HCT116 (cell line): ENCODE data around the gene MSRB2. TPM values are rescaled to one million over a fixed set of nuclear protein-coding genes. Genes with fewer than 3 reads are reported as not detected.

Source experiments
- ATAC-seq: fragments of 200-7000 bp; cut with Tn5 transposase; 2 replicates; pipeline ENCODE4 v1.9.1; 2020; ENCODE audit warnings: mild to moderate bottlenecking, moderate library complexity
- BruUV-seq: library from RNA; stranded (reverse); fragments of 400-500 nt; replicated peaks from 2 replicates; lab custom pipeline; 2021; lab: Mats Ljungman, UMichigan
- CTCF ChIA-PET: fragments of 300-600 bp; sonication (Branson Sonifier 250); formaldehyde crosslinking; loops from one replicate; lab custom pipeline; 2021; ENCODE audit warnings: antibody characterized with exemption; lab: Charles Lee
- POLR2A ChIA-PET: fragments of 300-600, 350-600 bp; sonication (Branson Sonifier 250); formaldehyde crosslinking; loops from one replicate; lab custom pipeline; 2021; ENCODE audit warnings: antibody characterized with exemption; lab: Charles Lee
- RAD21 ChIA-PET, 2 experiments: fragments of 300-600 bp; sonication (Branson Sonifier 250); formaldehyde crosslinking; loops; one replicate each; lab custom pipeline; 2023; ENCODE audit warnings: low total read pairs in 2 of 2; ENCODE audit not compliant: uncharacterized antibody in 2 of 2, unreplicated experiment in 2 of 2, low non-redundant PET in 1 of 2; lab: Charles Lee
- DNase-seq: peaks from one replicate; pipeline ENCODE4 v3.0.0-alpha.2; 2010; ENCODE audit warnings: low read depth, low spot score
- H2AFZ ChIP-seq: fragments of 200-600 bp; shearing (Covaris generic), sonication (generic); 2 replicates; pipeline ENCODE4 v1.6.1; 2017; ENCODE audit warnings: low read depth, mixed run types, mixed read lengths, antibody characterized with exemption, low read length; ENCODE audit not compliant: poor library complexity, severe bottlenecking
- H3K27ac ChIP-seq: 2 replicates; pipeline ENCODE4 v1.5.1; 2012; ENCODE audit warnings: low read depth, low read length
- H3K27me3 ChIP-seq: fragments of 200-600 bp; sonication (generic); 2 replicates; pipeline ENCODE4 v1.6.1; 2016; ENCODE audit warnings: mixed run types, low read length, mixed read lengths; ENCODE audit not compliant: insufficient read depth
- H3K36me3 ChIP-seq, 2 experiments: fragments of 200-500 bp in 1 of 2; fragments of 200-600 bp in 1 of 2; sonication (Bioruptor generic) in 1 of 2; sonication (generic) in 1 of 2; 2 replicates each; pipeline versions ENCODE4 v1.5.1 to v1.6.1; 2014 to 2016; ENCODE audit warnings: low read length in 2 of 2, inconsistent platforms in 1 of 2, mixed read lengths in 1 of 2, mixed run types in 1 of 2; ENCODE audit not compliant: insufficient read depth in 2 of 2, control insufficient read depth in 1 of 2
- H3K4me1 ChIP-seq, 2 experiments: fragments of 200-600 bp in 1 of 2; sonication (generic) in 1 of 2; 2 replicates each; pipeline versions ENCODE4 v1.5.1 to v1.6.1; 2012 to 2017; ENCODE audit warnings: low read length in 2 of 2, inconsistent platforms in 1 of 2, mild to moderate bottlenecking in 1 of 2, mixed read lengths in 1 of 2, mixed run types in 1 of 2, moderate library complexity in 1 of 2; ENCODE audit not compliant: insufficient read depth in 2 of 2, control insufficient read depth in 1 of 2
- H3K4me2 ChIP-seq: fragments of 200-600 bp; sonication (generic); 2 replicates; pipeline ENCODE4 v1.6.1; 2017; ENCODE audit warnings: mixed run types, low read length, mixed read lengths
- H3K4me3 ChIP-seq, 2 experiments: fragments of 200-600 bp in 1 of 2; sonication (generic) in 1 of 2; replicated peaks in 1 of 2; 2 replicates each; pipeline ENCODE4 v1.5.1; 2011 to 2016; ENCODE audit warnings: low read length in 2 of 2, control low read depth in 1 of 2, low read depth in 1 of 2, mild to moderate bottlenecking in 1 of 2, mixed read lengths in 1 of 2, mixed run types in 1 of 2
- H3K79me2 ChIP-seq: fragments of 200-600 bp; sonication (generic); 2 replicates; pipeline ENCODE4 v1.6.1; 2017; ENCODE audit warnings: mild to moderate bottlenecking, mixed run types, low read length, moderate library complexity, mixed read lengths; ENCODE audit not compliant: insufficient read depth
- H3K9ac ChIP-seq: fragments of 200-600 bp; sonication (generic); 2 replicates; pipeline ENCODE4 v1.6.1; 2016; ENCODE audit warnings: low read length, mixed read lengths
- H3K9me2 ChIP-seq: fragments of 200-600 bp; sonication (generic), shearing (Covaris generic); 2 replicates; pipeline ENCODE4 v1.6.1; 2017; ENCODE audit warnings: mixed run types, mild to moderate bottlenecking, moderate library complexity; ENCODE audit not compliant: insufficient read depth
- H3K9me3 ChIP-seq, 2 experiments: fragments of 200-500 bp in 1 of 2; fragments of 200-600 bp in 1 of 2; sonication (Bioruptor generic) in 1 of 2; sonication (generic) in 1 of 2; 2 replicates each; pipeline ENCODE4 v1.6.1; 2014 to 2017; ENCODE audit warnings: low read length in 2 of 2, mixed read lengths in 2 of 2, inconsistent platforms in 1 of 2, low read depth in 1 of 2, mild to moderate bottlenecking in 1 of 2, mixed run types in 1 of 2, moderate library complexity in 1 of 2; ENCODE audit not compliant: control insufficient read depth in 1 of 2, insufficient read depth in 1 of 2
- H4K20me1 ChIP-seq: fragments of 200-600 bp; sonication (generic), shearing (Covaris generic); 2 replicates; pipeline ENCODE4 v1.6.1; 2017; ENCODE audit warnings: mixed run types, mild to moderate bottlenecking, moderate library complexity; ENCODE audit not compliant: insufficient read depth
- CBX3 ChIP-seq: IDR thresholded peaks from 2 replicates; pipeline ENCODE4 v1.6.1; 2012; ENCODE audit warnings: low read depth
- CEBPB ChIP-seq: IDR thresholded peaks from 2 replicates; pipeline ENCODE4 v1.6.1; 2012; ENCODE audit warnings: low read depth
- EGR1 ChIP-seq: IDR thresholded peaks from 2 replicates; pipeline ENCODE4 v1.6.1; 2012; ENCODE audit warnings: low read depth
- EZH2 ChIP-seq: fragments of 200-600 bp; sonication (generic); IDR thresholded peaks from 2 replicates; pipeline ENCODE4 v1.6.1; 2017; ENCODE audit warnings: antibody characterized with exemption, mixed run types
- EZH2phosphoT487 ChIP-seq: fragments of 200-600 bp; IDR thresholded peaks from 2 replicates; pipeline ENCODE4 v1.6.1; 2018; ENCODE audit warnings: antibody characterized with exemption, borderline replicate concordance
- RAD21 ChIP-seq: IDR thresholded peaks from 2 replicates; pipeline ENCODE4 v1.6.1; 2012; ENCODE audit warnings: low read depth, mild to moderate bottlenecking
- SIN3A ChIP-seq: IDR thresholded peaks from 2 replicates; pipeline ENCODE4 v1.6.1; 2012; ENCODE audit warnings: low read depth
- SP1 ChIP-seq: IDR thresholded peaks from 2 replicates; pipeline ENCODE4 v1.6.1; 2012; ENCODE audit warnings: low read depth
- SRF ChIP-seq: IDR thresholded peaks from 2 replicates; pipeline ENCODE4 v1.6.1; 2012; ENCODE audit warnings: low read depth
- TCF7L2 ChIP-seq: IDR thresholded peaks from 2 replicates; pipeline ENCODE4 v1.7.0; 2011; ENCODE audit warnings: borderline replicate concordance, inconsistent platforms; ENCODE audit not compliant: insufficient read depth, insufficient read length; ENCODE audit errors: extremely low read depth
- ZFX ChIP-seq: fragments of 450-650 bp; IDR thresholded peaks from 2 replicates; pipeline ENCODE4 v1.6.1; 2017
- ZNF274 ChIP-seq: fragments of 200-500 bp; sonication (Bioruptor generic); IDR thresholded peaks from 2 replicates; pipeline ENCODE4 v1.6.1; 2014; ENCODE audit warnings: mild to moderate bottlenecking, low read depth, low read length, inconsistent platforms
- intact Hi-C: fragments of 100-400 bp; cut with micrococcal nuclease; formaldehyde crosslinking; loops from 2 replicates; pipeline ENCODE4 v1.10.0; 2022
- total RNA-seq: library from RNA; stranded (reverse); gene quantifications from one replicate; pipeline ENCODE4 v1.2.1, GENCODE V29; 2021; ENCODE audit not compliant: unreplicated experiment
- TF ChIP-seq, protein P1 (sequence below): IDR thresholded peaks from 2 replicates; pipeline ENCODE4 v1.6.1; 2012
- TF ChIP-seq, protein P2 (sequence below): IDR thresholded peaks from 2 replicates; pipeline ENCODE4 v1.6.1; 2012
- TF ChIP-seq, protein P3 (sequence below): IDR thresholded peaks from 2 replicates; pipeline ENCODE4 v1.6.1; 2011; ENCODE audit warnings: mild to moderate bottlenecking, low read length, moderate library complexity; ENCODE audit not compliant: insufficient replicate concordance; ENCODE audit errors: extremely low read depth
- TF ChIP-seq, protein P4 (sequence below), 3 experiments: fragments of 200-600 bp in 1 of 3; sonication (generic) in 1 of 3; IDR thresholded peaks in 2 of 3; conservative IDR thresholded peaks in 1 of 3; 2 replicates each; pipeline ENCODE4 v1.5.1; 2012 to 2017; ENCODE audit warnings: low read depth in 2 of 3, low read length in 2 of 3, antibody characterized with exemption in 1 of 3, borderline replicate concordance in 1 of 3, control low read depth in 1 of 3, mild to moderate bottlenecking in 1 of 3, mixed read lengths in 1 of 3, mixed run types in 1 of 3, moderate library complexity in 1 of 3; ENCODE audit not compliant: insufficient read depth in 1 of 3

The MSRB2 gene
- total RNA-seq, 1 experiment from 2014 or later = 13.6 TPM

DNA sequence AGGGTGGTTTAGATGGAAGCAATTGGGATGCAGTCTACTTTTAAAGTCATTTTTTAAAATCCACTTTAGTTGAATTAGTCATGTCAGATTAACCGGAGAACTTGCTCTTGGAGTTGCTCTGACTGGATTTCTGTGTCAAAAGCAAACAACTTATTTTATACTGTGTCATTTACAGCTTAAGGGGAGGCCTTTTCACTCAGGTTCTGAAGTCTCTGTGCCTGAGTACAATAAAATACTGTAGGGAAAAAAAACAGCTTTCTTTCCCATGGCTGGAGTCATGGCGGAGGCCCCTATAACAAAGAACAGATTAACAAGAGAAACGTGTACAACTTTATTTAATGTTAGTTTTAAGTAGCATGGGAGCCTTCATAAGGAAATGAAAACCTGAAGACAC lies 39.2 kb upstream of the MSRB2 start:
- Histone ChIP-seq H3K4me3 (no peak overlapping the region), H4K20me1 (no peaks in the 10 kb centered on the region), H3K4me1 (peaks cover 5 to 15% of the 10 kb centered on the region in 2 experiments), H3K36me3 (no peaks in the 10 kb centered on the region), H3K27ac (no peak overlapping the region), H3K79me2 (no peaks in the 10 kb centered on the region), H2AFZ (no peak overlapping the region), H3K27me3 (no peaks in the 10 kb centered on the region), H3K9ac (no peak overlapping the region), H3K4me2 (no peak overlapping the region), H3K9me2 (peaks cover 4% of the 10 kb centered on the region; the same call in 1 of the 2 replicates), H3K9me3 (no peaks in the 10 kb centered on the region)
- RAD21 ChIA-PET = no interaction called here
- TF ChIP-seq EZH2 (no peak), SP1 (no peak), SIN3A (no peak), CBX3 (no peak), SRF (no peak), TCF7L2 (no peak), ZNF274 (no peak), EZH2phosphoT487 (no peak), RAD21 (no peak), CEBPB (no peak), EGR1 (no peak), ZFX (no peak)
- TF ChIP-seq, protein P1, sequence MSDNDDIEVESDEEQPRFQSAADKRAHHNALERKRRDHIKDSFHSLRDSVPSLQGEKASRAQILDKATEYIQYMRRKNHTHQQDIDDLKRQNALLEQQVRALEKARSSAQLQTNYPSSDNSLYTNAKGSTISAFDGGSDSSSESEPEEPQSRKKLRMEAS = no peak
- TF ChIP-seq, protein P2, sequence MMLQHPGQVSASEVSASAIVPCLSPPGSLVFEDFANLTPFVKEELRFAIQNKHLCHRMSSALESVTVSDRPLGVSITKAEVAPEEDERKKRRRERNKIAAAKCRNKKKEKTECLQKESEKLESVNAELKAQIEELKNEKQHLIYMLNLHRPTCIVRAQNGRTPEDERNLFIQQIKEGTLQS = no peak
- TF ChIP-seq, protein P3, sequence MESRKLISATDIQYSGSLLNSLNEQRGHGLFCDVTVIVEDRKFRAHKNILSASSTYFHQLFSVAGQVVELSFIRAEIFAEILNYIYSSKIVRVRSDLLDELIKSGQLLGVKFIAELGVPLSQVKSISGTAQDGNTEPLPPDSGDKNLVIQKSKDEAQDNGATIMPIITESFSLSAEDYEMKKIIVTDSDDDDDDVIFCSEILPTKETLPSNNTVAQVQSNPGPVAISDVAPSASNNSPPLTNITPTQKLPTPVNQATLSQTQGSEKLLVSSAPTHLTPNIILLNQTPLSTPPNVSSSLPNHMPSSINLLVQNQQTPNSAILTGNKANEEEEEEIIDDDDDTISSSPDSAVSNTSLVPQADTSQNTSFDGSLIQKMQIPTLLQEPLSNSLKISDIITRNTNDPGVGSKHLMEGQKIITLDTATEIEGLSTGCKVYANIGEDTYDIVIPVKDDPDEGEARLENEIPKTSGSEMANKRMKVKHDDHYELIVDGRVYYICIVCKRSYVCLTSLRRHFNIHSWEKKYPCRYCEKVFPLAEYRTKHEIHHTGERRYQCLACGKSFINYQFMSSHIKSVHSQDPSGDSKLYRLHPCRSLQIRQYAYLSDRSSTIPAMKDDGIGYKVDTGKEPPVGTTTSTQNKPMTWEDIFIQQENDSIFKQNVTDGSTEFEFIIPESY = no peak
- TF ChIP-seq, protein P4, sequence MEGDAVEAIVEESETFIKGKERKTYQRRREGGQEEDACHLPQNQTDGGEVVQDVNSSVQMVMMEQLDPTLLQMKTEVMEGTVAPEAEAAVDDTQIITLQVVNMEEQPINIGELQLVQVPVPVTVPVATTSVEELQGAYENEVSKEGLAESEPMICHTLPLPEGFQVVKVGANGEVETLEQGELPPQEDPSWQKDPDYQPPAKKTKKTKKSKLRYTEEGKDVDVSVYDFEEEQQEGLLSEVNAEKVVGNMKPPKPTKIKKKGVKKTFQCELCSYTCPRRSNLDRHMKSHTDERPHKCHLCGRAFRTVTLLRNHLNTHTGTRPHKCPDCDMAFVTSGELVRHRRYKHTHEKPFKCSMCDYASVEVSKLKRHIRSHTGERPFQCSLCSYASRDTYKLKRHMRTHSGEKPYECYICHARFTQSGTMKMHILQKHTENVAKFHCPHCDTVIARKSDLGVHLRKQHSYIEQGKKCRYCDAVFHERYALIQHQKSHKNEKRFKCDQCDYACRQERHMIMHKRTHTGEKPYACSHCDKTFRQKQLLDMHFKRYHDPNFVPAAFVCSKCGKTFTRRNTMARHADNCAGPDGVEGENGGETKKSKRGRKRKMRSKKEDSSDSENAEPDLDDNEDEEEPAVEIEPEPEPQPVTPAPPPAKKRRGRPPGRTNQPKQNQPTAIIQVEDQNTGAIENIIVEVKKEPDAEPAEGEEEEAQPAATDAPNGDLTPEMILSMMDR (IDR thresholded peaks at IDR 0.05 in 2 of 3, conservative IDR thresholded peaks at IDR 0.05 in 1 of 3; ENCODE audit: borderline replicate concordance in 1 of 3, insufficient read depth in 1 of 3, low read depth in 2 of 3, low read length in 2 of 3) = no peak
- DNase-seq = no peak
- BruUV-seq = no TSS peak
- ATAC-seq = no peak
- CTCF ChIA-PET = no interaction called here
- intact Hi-C loops = no loop called here
- POLR2A ChIA-PET = no interaction called here
